ENCODE results near the gene NUCB1.

- TF ChIP-seq CTCF (IDR thresholded peaks at IDR 0.05 in 2 of 3, conservative IDR thresholded peaks at IDR 0.05 in 1 of 3; ENCODE audit: insufficient read depth in 2 of 3, low read depth in 1 of 3, low read length in 3 of 3) (no peak), TCF7 (IDR thresholded peaks at IDR 0.05; ENCODE audit: borderline replicate concordance) (no peak), JUNB (CRISPR knock-in tag; conservative IDR thresholded peaks at IDR 0.05) (no peak), KLF10 (CRISPR knock-in tag; IDR thresholded peaks at IDR 0.05) (no peak), ZFP1 (CRISPR knock-in tag; IDR thresholded peaks at IDR 0.05) (no peak)
Observed at GRCh38 chr19:48879025-48879637, 21.0 kb upstream of the NUCB1 start.
